Transverse colon (tissue), 3 donors: ENCODE results near the gene KIAA0040.

ENCODE experiments used
- EP300 ChIP-seq: sonication (generic); formaldehyde crosslinking; IDR thresholded peaks from one replicate; pipeline ENCODE4 v1.6.1; 2017; ENCODE audit warnings: antibody characterized with exemption, low read depth
- POLR2A ChIP-seq: fragments of 450-650 bp; IDR thresholded peaks from one replicate; pipeline ENCODE4 v1.6.1; 2016; ENCODE audit warnings: antibody characterized with exemption, mild to moderate bottlenecking, moderate library complexity
- TF ChIP-seq, protein P1 (sequence below), 5 experiments: fragments of 200-600 bp in 3 of 5; fragments of 450-650 bp in 2 of 5; sonication (generic) in 3 of 5; IDR thresholded peaks; 1 replicate in 2 of 5; 2 replicates in 3 of 5; pipeline ENCODE4 v1.5.1; 2016 to 2017; ENCODE audit warnings: antibody characterized with exemption in 5 of 5, inconsistent platforms in 3 of 5, mild to moderate bottlenecking in 2 of 5, moderate library complexity in 1 of 5

DNA sequence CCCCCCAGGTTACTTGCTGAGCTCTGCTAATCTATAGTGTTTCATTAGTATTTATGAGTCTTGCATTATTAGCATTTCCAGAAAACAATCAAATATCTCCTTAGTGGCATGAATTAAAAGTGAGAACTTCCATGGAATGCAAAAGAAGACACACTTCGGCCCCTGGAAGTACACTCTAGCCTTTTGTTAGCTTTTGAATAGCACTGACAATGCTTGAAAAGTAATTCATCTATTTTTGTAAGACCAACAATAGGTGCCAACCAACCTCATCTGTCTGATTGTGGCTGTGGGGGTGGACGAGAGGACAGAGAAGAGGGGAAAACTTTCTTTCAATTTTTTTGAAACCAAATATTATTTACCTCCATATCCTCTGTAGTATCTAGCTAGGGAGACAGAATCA lies 27.8 kb downstream of the KIAA0040 start:
- TF ChIP-seq POLR2A (no peak), EP300 (no peak)
- TF ChIP-seq, protein P1, sequence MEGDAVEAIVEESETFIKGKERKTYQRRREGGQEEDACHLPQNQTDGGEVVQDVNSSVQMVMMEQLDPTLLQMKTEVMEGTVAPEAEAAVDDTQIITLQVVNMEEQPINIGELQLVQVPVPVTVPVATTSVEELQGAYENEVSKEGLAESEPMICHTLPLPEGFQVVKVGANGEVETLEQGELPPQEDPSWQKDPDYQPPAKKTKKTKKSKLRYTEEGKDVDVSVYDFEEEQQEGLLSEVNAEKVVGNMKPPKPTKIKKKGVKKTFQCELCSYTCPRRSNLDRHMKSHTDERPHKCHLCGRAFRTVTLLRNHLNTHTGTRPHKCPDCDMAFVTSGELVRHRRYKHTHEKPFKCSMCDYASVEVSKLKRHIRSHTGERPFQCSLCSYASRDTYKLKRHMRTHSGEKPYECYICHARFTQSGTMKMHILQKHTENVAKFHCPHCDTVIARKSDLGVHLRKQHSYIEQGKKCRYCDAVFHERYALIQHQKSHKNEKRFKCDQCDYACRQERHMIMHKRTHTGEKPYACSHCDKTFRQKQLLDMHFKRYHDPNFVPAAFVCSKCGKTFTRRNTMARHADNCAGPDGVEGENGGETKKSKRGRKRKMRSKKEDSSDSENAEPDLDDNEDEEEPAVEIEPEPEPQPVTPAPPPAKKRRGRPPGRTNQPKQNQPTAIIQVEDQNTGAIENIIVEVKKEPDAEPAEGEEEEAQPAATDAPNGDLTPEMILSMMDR (IDR thresholded peaks at IDR 0.05) = no peak
